ENCODE measurements around the gene SHISA9. TPM values are rescaled to one million over a fixed set of nuclear protein-coding genes. Genes with fewer than 3 reads are reported as not detected.

SHISA9 gene
- total and polyA plus RNA-seq, 4 donors, result under 0.01 to 0.08 (median 0.07) TPM; not detected in 1

DNA sequence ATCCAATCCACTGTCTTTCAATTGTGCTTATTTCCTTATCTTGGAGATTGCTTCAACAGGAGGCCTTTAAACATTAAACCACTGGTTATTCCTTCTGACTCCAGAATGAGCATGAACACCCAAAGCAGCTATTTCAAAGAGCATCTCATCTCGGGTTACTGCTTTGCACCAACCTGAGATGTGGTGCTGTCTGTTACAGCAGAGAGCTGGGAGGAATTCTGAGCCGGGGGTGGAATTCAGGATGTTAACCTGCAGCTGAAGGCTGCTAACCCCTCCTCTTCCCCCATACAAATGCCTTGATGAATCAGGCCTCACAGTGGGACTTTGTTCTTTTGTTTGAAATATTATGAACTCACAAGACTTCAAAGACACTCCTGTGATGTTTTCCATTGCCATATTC, 113.1 kb downstream of the SHISA9 start:
- no peak overlapping the region for H3K4me3 ChIP-seq (ENCODE audit: low read depth in 1 of 3, low read length in 3 of 3)

DNA sequence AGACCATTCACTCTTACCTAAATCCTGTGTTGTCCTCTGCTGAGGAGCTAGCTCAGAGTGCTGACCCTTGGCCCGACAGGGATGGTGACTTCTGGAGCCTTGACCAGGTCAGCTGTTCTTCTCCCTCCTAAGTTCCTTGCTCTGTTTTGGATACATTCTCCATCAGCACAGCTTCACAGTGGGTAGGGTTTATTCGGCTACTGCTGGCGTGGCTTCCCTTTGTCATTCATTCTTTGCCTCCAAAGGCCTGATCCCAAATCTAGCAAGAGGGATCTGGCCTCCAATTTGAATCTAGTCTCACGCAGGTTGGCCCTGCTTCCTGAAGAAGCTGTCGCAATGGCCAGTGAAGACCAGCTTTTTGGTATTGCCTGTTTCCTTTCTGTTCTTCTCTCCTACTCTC, 116.6 kb downstream of the SHISA9 start:
- H3K27ac ChIP-seq (ENCODE audit: low read depth in 1 of 2, low read length in 2 of 2), result no peak overlapping the region
- WGBS, result 76% methylated on average over 5 of the region's 5 CpGs

More for the DNA sequence above, 113.1 kb downstream of the SHISA9 start:
- no peak for TF ChIP-seq GABPA (IDR thresholded peaks at IDR 0.05 in 1 of 2, conservative IDR thresholded peaks at IDR 0.05 in 1 of 2)
- TF ChIP-seq, protein P1, sequence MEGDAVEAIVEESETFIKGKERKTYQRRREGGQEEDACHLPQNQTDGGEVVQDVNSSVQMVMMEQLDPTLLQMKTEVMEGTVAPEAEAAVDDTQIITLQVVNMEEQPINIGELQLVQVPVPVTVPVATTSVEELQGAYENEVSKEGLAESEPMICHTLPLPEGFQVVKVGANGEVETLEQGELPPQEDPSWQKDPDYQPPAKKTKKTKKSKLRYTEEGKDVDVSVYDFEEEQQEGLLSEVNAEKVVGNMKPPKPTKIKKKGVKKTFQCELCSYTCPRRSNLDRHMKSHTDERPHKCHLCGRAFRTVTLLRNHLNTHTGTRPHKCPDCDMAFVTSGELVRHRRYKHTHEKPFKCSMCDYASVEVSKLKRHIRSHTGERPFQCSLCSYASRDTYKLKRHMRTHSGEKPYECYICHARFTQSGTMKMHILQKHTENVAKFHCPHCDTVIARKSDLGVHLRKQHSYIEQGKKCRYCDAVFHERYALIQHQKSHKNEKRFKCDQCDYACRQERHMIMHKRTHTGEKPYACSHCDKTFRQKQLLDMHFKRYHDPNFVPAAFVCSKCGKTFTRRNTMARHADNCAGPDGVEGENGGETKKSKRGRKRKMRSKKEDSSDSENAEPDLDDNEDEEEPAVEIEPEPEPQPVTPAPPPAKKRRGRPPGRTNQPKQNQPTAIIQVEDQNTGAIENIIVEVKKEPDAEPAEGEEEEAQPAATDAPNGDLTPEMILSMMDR (IDR thresholded peaks at IDR 0.05; ENCODE audit: low read depth, low read length, missing input control), result no peak
- no peak for TF ChIP-seq RXRA (IDR thresholded peaks at IDR 0.05)
- TF ChIP-seq, protein P2, sequence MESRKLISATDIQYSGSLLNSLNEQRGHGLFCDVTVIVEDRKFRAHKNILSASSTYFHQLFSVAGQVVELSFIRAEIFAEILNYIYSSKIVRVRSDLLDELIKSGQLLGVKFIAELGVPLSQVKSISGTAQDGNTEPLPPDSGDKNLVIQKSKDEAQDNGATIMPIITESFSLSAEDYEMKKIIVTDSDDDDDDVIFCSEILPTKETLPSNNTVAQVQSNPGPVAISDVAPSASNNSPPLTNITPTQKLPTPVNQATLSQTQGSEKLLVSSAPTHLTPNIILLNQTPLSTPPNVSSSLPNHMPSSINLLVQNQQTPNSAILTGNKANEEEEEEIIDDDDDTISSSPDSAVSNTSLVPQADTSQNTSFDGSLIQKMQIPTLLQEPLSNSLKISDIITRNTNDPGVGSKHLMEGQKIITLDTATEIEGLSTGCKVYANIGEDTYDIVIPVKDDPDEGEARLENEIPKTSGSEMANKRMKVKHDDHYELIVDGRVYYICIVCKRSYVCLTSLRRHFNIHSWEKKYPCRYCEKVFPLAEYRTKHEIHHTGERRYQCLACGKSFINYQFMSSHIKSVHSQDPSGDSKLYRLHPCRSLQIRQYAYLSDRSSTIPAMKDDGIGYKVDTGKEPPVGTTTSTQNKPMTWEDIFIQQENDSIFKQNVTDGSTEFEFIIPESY (IDR thresholded peaks at IDR 0.05), result no peak
- TF ChIP-seq JUND (IDR thresholded peaks at IDR 0.05), result no peak
- TF ChIP-seq YY1 (IDR thresholded peaks at IDR 0.05), result no peak
- no peak for TF ChIP-seq EGR1 (IDR thresholded peaks at IDR 0.05; ENCODE audit: low read depth in 2 of 2)
- DNase-seq (ENCODE audit: low spot score), result no peak
- Histone ChIP-seq H3K9me3 (ENCODE audit: control insufficient read depth in 4 of 4, low read length in 3 of 4) (no peaks in the 10 kb centered on the region), H3K27ac (ENCODE audit: low read depth in 1 of 2, low read length in 2 of 2) (no peak overlapping the region), H3K9ac (ENCODE audit: low read depth in 1 of 2, low read length in 2 of 2) (no peak overlapping the region), H3K4me1 (ENCODE audit: control insufficient read depth in 4 of 4, insufficient read depth in 4 of 4, low read length in 3 of 4) (no peaks in the 10 kb centered on the region), H3K36me3 (ENCODE audit: control insufficient read depth in 4 of 4, insufficient read depth in 3 of 4, low read depth in 1 of 4, low read length in 3 of 4) (no peaks in the 10 kb centered on the region), H3K27me3 (ENCODE audit: control insufficient read depth in 4 of 4, insufficient read depth in 4 of 4, low read length in 3 of 4) (no peaks in the 10 kb centered on the region)
- 34% methylated on average over 2 of the region's 2 CpGs for WGBS

More for the DNA sequence above, 116.6 kb downstream of the SHISA9 start:
- Histone ChIP-seq H3K27me3 (ENCODE audit: control insufficient read depth in 4 of 4, insufficient read depth in 4 of 4, low read length in 3 of 4) (no peaks in the 10 kb centered on the region), H3K36me3 (ENCODE audit: control insufficient read depth in 4 of 4, insufficient read depth in 3 of 4, low read depth in 1 of 4, low read length in 3 of 4) (no peaks in the 10 kb centered on the region), H3K4me1 (ENCODE audit: control insufficient read depth in 4 of 4, insufficient read depth in 4 of 4, low read length in 3 of 4) (no peaks in the 10 kb centered on the region), H3K4me3 (ENCODE audit: low read depth in 1 of 3, low read length in 3 of 3) (no peak overlapping the region), H3K9me3 (ENCODE audit: control insufficient read depth in 4 of 4, low read length in 3 of 4) (no peaks in the 10 kb centered on the region), H3K9ac (ENCODE audit: low read depth in 1 of 2, low read length in 2 of 2) (no peak overlapping the region)
- TF ChIP-seq YY1 (IDR thresholded peaks at IDR 0.05) (no peak), FOXA1 (IDR thresholded peaks at IDR 0.05) (no peak), NR2F2 (IDR thresholded peaks at IDR 0.05) (no peak), FOXA2 (IDR thresholded peaks at IDR 0.05) (no peak), EGR1 (IDR thresholded peaks at IDR 0.05; ENCODE audit: low read depth in 2 of 2) (no peak), JUND (IDR thresholded peaks at IDR 0.05) (no peak), SP1 (IDR thresholded peaks at IDR 0.05) (no peak), RAD21 (IDR thresholded peaks at IDR 0.05) (no peak), RXRA (IDR thresholded peaks at IDR 0.05) (no peak), GABPA (IDR thresholded peaks at IDR 0.05 in 1 of 2, conservative IDR thresholded peaks at IDR 0.05 in 1 of 2) (no peak), HNF4G (IDR thresholded peaks at IDR 0.05) (no peak)
- TF ChIP-seq, protein P1 (IDR thresholded peaks at IDR 0.05; ENCODE audit: low read depth, low read length, missing input control), result no peak
- TF ChIP-seq, protein P3, sequence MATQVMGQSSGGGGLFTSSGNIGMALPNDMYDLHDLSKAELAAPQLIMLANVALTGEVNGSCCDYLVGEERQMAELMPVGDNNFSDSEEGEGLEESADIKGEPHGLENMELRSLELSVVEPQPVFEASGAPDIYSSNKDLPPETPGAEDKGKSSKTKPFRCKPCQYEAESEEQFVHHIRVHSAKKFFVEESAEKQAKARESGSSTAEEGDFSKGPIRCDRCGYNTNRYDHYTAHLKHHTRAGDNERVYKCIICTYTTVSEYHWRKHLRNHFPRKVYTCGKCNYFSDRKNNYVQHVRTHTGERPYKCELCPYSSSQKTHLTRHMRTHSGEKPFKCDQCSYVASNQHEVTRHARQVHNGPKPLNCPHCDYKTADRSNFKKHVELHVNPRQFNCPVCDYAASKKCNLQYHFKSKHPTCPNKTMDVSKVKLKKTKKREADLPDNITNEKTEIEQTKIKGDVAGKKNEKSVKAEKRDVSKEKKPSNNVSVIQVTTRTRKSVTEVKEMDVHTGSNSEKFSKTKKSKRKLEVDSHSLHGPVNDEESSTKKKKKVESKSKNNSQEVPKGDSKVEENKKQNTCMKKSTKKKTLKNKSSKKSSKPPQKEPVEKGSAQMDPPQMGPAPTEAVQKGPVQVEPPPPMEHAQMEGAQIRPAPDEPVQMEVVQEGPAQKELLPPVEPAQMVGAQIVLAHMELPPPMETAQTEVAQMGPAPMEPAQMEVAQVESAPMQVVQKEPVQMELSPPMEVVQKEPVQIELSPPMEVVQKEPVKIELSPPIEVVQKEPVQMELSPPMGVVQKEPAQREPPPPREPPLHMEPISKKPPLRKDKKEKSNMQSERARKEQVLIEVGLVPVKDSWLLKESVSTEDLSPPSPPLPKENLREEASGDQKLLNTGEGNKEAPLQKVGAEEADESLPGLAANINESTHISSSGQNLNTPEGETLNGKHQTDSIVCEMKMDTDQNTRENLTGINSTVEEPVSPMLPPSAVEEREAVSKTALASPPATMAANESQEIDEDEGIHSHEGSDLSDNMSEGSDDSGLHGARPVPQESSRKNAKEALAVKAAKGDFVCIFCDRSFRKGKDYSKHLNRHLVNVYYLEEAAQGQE (IDR thresholded peaks at IDR 0.05), result no peak
- TF ChIP-seq, protein P4, sequence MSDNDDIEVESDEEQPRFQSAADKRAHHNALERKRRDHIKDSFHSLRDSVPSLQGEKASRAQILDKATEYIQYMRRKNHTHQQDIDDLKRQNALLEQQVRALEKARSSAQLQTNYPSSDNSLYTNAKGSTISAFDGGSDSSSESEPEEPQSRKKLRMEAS (IDR thresholded peaks at IDR 0.05), result no peak
- TF ChIP-seq, protein P2 (IDR thresholded peaks at IDR 0.05), result no peak
- TF ChIP-seq, protein P5, sequence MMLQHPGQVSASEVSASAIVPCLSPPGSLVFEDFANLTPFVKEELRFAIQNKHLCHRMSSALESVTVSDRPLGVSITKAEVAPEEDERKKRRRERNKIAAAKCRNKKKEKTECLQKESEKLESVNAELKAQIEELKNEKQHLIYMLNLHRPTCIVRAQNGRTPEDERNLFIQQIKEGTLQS (IDR thresholded peaks at IDR 0.05), result no peak
- no peak for DNase-seq (ENCODE audit: low spot score)
